Keratinocyte (primary cell): ENCODE results near the gene PLB1. TPM values are rescaled to one million over a fixed set of nuclear protein-coding genes. Genes with fewer than 3 reads are reported as not detected.
A peak's percentile ranks its signal among the peaks of the same experiment; 100 is the strongest.

Experiments used
- DNase-seq: peaks from one replicate; pipeline ENCODE4 v3.0.0-alpha.2; 2011; ENCODE audit warnings: low read depth, missing footprints, low spot score
- FAIRE-seq: peaks from 2 replicates; lab custom pipeline; 2011; peaks lifted over from hg19 to GRCh38; lab: Jason Lieb, UNC
- H2AFZ ChIP-seq: 2 replicates; pipeline ENCODE4 v1.6.0; 2012; ENCODE audit warnings: low read length, control low read depth, inconsistent platforms; ENCODE audit not compliant: control insufficient read depth
- H3K27ac ChIP-seq: 2 replicates; pipeline ENCODE4 v1.5.1; 2011; ENCODE audit warnings: low read length; ENCODE audit not compliant: control insufficient read depth, insufficient read depth
- H3K27me3 ChIP-seq: 3 replicates; pipeline ENCODE4 v1.6.0; 2011; ENCODE audit warnings: low read length; ENCODE audit not compliant: control insufficient read depth, insufficient read depth; ENCODE audit errors: extremely low read depth
- H3K36me3 ChIP-seq, 2 experiments: 2 replicates in 1 of 2; 3 replicates in 1 of 2; pipeline ENCODE4 v1.5.1; 2011; ENCODE audit warnings: low read length in 2 of 2, mild to moderate bottlenecking in 1 of 2; ENCODE audit not compliant: control insufficient read depth in 2 of 2, insufficient read depth in 2 of 2; ENCODE audit errors: extremely low read depth in 1 of 2
- H3K4me1 ChIP-seq: 3 replicates; pipeline ENCODE4 v1.5.1; 2011; ENCODE audit warnings: low read length; ENCODE audit not compliant: control insufficient read depth, insufficient read depth; ENCODE audit errors: extremely low read depth
- H3K4me2 ChIP-seq: 3 replicates; pipeline ENCODE4 v1.6.0; 2011; ENCODE audit warnings: low read depth, low read length; ENCODE audit not compliant: control insufficient read depth, insufficient read depth; ENCODE audit errors: extremely low read depth
- H3K4me3 ChIP-seq, 3 experiments: fragments of 200-600 bp in 1 of 3; sonication (generic) in 1 of 3; 2 replicates in 2 of 3; 3 replicates in 1 of 3; pipeline ENCODE4 v1.5.1; 2011 to 2016; ENCODE audit warnings: low read length in 3 of 3, mild to moderate bottlenecking in 3 of 3, control low read depth in 2 of 3, inconsistent platforms in 1 of 3, low read depth in 1 of 3, mixed read lengths in 1 of 3, mixed run types in 1 of 3, moderate library complexity in 1 of 3; ENCODE audit not compliant: control insufficient read depth in 2 of 3, insufficient read depth in 2 of 3; ENCODE audit errors: extremely low read depth in 1 of 3
- H3K79me2 ChIP-seq: 2 replicates; pipeline ENCODE4 v1.6.0; 2012; ENCODE audit warnings: low read length; ENCODE audit not compliant: control insufficient read depth, insufficient read depth
- H3K9ac ChIP-seq: 3 replicates; pipeline ENCODE4 v1.6.0; 2011; ENCODE audit warnings: low read length; ENCODE audit not compliant: control insufficient read depth, insufficient read depth; ENCODE audit errors: extremely low read depth
- H3K9me1 ChIP-seq: 3 replicates; pipeline ENCODE4 v1.6.0; 2011; ENCODE audit warnings: low read length; ENCODE audit not compliant: control insufficient read depth, insufficient read depth; ENCODE audit errors: extremely low read depth
- H3K9me3 ChIP-seq: 2 replicates; pipeline ENCODE4 v1.5.1; 2012; ENCODE audit warnings: low read depth, low read length; ENCODE audit not compliant: control insufficient read depth
- H4K20me1 ChIP-seq: 3 replicates; pipeline ENCODE4 v1.6.0; 2011; ENCODE audit warnings: low read length; ENCODE audit not compliant: control insufficient read depth, insufficient read depth; ENCODE audit errors: extremely low read depth
- CTCF ChIP-seq, 3 experiments: IDR thresholded peaks in 1 of 3; conservative IDR thresholded peaks in 1 of 3; optimal IDR thresholded peaks in 1 of 3; 2 replicates in 2 of 3; 3 replicates in 1 of 3; pipeline versions ENCODE3 to v1.5.1; 2011; ENCODE audit warnings: low read length in 3 of 3, mild to moderate bottlenecking in 3 of 3, moderate library complexity in 2 of 3, control low read depth in 1 of 3, inconsistent platforms in 1 of 3; ENCODE audit not compliant: insufficient read depth in 2 of 3; ENCODE audit errors: extremely low read depth in 1 of 3
- EZH2 ChIP-seq: IDR thresholded peaks from one replicate; pipeline ENCODE4 v1.6.1; 2012; ENCODE audit warnings: inconsistent platforms, mild to moderate bottlenecking, low read length, moderate library complexity
- dilution Hi-C: fragments of 300-500 bp; cut with MboI; formaldehyde crosslinking; loops from one replicate; pipeline ENCODE4 v1.7.0; 2020; ENCODE audit warnings: low sequenced_read_pairs; ENCODE audit not compliant: extremely low pct_ligation_motif_present
- polyA plus RNA-seq, 5 experiments: library from polyadenylated mRNA; depleted of rRNA in 3 of 5; stranded (reverse) in 3 of 5; stranded (forward) in 1 of 5; unstranded in 1 of 5; fragments of >200 nt; gene quantifications; 1 replicate in 1 of 5; 2 replicates in 3 of 5; 3 replicates in 1 of 5; pipeline versions ENCODE4 v1.2.1 to v1.2.3, GENCODE V29; 2011 to 2012; ENCODE audit warnings: missing spikeins in 2 of 5, low read depth in 1 of 5, low replicate concordance in 1 of 5

PLB1 gene
- polyA plus RNA-seq, 1 donor (not counting 4 experiments of a cell fraction or from before 2014, with no cell fraction given) = 6.7 TPM

- Histone ChIP-seq H3K27me3 (no peaks in the 10 kb centered on the region), H3K9me3 (no peaks in the 10 kb centered on the region), H3K4me1 (peaks cover 56% of the 10 kb centered on the region), H3K9me1 (no peaks in the 10 kb centered on the region), H3K79me2 (no peaks in the 10 kb centered on the region), H3K27ac (no peak overlapping the region), H2AFZ (no peak overlapping the region), H3K4me2 (no peak overlapping the region), H3K4me3 (no peak overlapping the region), H3K36me3 (no peaks in the 10 kb centered on the region), H4K20me1 (no peaks in the 10 kb centered on the region), H3K9ac (no peak overlapping the region)
- no peak for DNase-seq
- no peak for TF ChIP-seq EZH2
- no peak for TF ChIP-seq CTCF (optimal IDR thresholded peaks at IDR 0.05 in 1 of 3, IDR thresholded peaks at IDR 0.05 in 1 of 3, conservative IDR thresholded peaks at IDR 0.05 in 1 of 3; ENCODE audit: extremely low read depth in 1 of 3, insufficient read depth in 2 of 3, low read length in 3 of 3)
- FAIRE-seq = peak; percentile 17
- dilution Hi-C loops = no loop called here
Observed at GRCh38 chr2:28652217-28652616, 156.4 kb downstream of the PLB1 start.

GRCh38 chr2:28653892-28654662 lies 158.2 kb downstream of the PLB1 start:
- dilution Hi-C loops = no loop called here
- Histone ChIP-seq H3K27ac (no peak overlapping the region), H3K27me3 (no peaks in the 10 kb centered on the region), H3K9me3 (no peaks in the 10 kb centered on the region), H3K79me2 (no peaks in the 10 kb centered on the region), H4K20me1 (no peaks in the 10 kb centered on the region), H3K36me3 (no peaks in the 10 kb centered on the region), H3K9me1 (no peaks in the 10 kb centered on the region), H2AFZ (no peak overlapping the region), H3K4me1 (peaks cover 50% of the 10 kb centered on the region), H3K4me3 (no peak overlapping the region), H3K4me2 (no peak overlapping the region), H3K9ac (no peak overlapping the region)
- DNase-seq (no peak), FAIRE-seq (no peak)
- TF ChIP-seq EZH2 (no peak), CTCF (optimal IDR thresholded peaks at IDR 0.05 in 1 of 3, IDR thresholded peaks at IDR 0.05 in 1 of 3, conservative IDR thresholded peaks at IDR 0.05 in 1 of 3; ENCODE audit: extremely low read depth in 1 of 3, insufficient read depth in 2 of 3, low read length in 3 of 3) (no peak)
